NCI-H82 treated with DMSO at 0.1 percent for 48 hours (cell line): ENCODE data around the gene TTC28.
"Not testable (repeated sequence)": the region's sequence is repeated elsewhere in the genome, so short reads cannot be mapped to it uniquely, and the experiment has no call there.

Source experiments
- DNase-seq: peaks from one replicate; lab custom pipeline; 2025; ENCODE audit not compliant: unreplicated experiment; lab: John Stamatoyannopoulos, UW

The TTC28 gene

DNA sequence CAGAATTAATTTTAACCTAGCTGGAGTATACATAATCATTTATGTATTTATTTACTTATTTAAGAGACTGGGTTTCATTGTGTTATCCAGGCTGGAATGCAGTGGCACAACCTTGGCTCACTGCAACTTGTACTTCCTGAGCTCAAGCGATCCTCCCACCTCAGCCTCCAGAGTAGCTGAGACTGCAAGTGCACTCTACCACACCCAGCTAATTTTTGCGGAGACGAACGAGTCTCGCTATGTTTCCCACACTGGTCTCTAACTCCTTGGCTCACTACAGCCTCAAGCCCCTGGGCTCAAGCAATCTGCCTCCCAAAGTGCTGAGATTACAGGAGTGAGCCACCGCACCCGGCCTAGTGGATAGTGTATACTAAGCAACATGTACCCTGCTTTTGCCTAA is 1.5 kb downstream of the TTC28 start:
- DNase-seq = not testable (repeated sequence)

DNA sequence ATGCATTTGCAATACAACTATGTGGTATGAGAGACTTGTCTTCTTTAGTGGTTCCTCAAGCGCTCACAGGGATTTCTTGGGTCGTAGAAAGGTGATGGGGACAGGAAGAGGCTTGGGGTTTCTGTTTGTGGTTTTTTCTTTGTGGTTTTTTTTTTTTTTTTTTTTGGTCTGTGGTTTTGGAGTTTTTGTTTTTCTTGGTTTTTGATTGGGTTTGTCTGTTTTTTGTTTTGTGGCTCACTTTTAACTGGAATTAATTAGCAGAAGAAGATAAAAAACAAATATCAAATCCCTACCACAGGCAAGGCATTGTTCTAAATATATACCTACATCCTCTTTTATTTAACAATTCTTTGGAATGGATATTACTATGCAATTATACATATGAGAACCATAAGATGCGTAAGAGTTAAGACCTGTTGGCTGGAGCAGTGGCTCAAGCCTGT is 5.5 kb downstream of the TTC28 start:
- no peak for DNase-seq

DNA sequence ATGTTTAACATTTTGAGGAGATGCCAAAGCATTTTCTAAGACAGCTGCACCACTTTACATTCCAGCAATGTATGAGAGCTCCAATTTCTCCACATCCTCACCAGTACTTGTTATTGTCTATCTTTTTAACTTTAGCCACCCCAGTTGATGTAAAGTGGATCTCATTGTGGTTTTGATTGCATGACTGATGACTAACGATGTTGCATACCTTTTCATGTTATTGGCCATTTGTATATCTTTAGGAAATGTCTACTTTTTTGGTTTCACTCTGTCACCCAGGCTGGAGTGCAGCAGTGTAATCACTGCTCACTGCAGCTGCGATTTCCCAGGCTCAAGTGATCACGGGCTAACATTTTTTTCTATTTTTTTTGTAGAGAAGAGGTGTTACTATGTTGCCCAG is 8.9 kb downstream of the TTC28 start:
- no peak for DNase-seq

DNA sequence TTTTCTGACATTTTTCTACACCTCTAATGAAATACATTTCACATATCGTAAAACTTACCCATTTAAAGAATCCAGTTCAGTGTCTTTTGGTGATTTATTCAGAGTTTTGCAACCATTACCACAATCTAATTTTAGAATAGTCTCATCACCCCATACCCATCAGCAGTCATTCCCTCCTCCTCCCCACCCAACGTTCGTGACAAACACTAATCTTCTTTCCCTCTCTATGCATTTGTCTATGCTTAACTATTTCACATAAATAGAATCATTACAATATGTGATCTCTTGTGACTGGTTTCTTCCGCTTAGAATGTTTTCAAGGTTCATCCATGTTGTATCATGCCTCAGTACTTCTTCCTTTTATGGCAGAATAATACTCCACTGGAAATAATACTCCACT is 9.5 kb downstream of the TTC28 start:
- no peak for DNase-seq

DNA sequence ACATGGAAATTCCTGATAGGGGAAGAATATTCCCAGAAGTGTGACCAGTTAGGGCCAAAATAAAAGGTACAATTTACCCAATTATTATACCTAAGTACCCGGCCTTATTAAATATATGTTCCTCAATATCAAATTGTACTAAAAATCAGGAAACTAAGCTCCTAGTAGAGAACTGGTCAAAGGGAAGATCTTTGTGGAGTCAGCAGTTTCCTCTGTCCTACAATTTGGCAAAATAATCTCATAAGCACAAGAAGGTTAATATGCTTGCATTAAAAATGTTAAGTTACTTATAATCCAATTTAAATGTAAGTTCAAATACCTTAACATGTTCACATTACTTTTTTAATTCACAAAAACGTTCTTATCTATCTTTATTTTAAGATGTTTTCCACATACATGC is 10.3 kb downstream of the TTC28 start:
- DNase-seq = no peak

DNA sequence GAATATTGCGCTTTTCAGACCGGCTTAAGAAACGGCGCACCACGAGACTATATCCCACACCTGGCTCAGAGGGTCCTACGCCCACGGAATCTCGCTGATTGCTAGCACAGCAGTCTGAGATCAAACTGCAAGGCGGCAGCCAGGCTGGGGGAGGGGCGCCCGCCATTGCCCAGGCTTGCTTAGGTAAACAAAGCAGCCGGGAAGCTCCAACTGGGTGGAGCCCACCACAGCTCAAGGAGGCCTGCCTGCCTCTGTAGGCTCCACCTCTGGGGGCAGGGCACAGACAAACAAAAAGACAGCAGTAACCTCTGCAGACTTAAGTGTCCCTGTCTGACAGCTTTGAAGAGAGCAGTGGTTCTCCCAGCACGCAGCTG is 16.1 kb downstream of the TTC28 start:
- not testable (repeated sequence) for DNase-seq

- DNase-seq = no peak
These were observed 21.2 kb downstream of the TTC28 start for GRCh38 chr22:28658448-28658847.

DNA sequence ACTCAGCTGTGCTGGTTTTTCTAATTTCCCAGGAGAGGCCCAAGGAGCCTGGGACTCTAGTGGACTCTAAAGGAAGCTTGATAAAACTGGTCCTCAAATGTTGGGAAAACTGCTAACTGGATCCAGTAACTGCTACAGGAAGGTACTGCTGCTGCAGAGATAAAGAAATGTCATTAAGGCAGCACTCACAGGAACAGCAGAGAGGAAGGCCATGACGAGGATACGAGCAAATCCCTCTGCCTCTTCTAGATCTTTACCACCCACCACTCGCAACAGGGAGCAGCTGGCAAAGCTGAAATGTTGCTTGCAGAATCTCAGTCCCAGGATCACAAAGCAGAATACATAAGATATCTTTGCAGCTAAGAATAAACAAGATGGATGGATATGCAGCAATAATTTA is 23.5 kb downstream of the TTC28 start:
- no peak for DNase-seq

DNA sequence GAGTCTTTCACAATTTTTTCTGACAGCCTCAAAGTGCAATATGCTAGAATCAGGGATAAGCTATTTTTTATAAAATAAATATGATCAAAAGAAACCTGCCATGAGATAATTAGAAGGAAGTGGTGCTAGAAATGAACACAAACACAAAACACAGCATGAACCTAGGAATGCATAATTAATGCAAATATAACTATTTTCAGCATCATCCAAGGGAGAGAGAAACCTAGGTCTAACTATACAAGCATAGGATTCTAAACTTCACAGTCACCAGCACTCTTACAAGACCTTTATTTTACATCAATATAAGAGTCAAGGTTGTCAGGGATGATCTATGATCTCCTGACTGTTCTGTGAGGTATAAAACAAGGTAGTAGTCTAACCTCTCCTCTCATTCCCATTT is 29.2 kb downstream of the TTC28 start:
- DNase-seq = no peak

DNA sequence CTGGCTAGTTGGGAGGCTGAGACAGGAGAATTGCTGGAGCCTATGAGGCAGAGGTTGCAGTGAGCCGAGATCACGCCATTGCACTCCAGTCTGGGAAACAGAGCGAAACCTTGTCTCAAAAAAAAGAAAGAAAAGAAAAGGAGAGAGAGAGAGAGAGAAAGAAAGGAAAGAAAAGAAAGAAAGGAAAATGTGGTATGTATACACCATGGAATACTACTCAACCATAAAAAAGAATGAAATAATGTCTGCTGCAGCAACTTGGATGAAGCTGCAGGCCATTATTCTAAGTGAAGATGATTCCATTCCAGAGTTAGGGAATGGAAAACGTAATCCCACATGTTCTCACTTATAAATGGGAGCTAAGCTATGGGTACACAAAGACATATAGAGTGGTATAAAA is 30.8 kb downstream of the TTC28 start:
- DNase-seq = no peak

DNA sequence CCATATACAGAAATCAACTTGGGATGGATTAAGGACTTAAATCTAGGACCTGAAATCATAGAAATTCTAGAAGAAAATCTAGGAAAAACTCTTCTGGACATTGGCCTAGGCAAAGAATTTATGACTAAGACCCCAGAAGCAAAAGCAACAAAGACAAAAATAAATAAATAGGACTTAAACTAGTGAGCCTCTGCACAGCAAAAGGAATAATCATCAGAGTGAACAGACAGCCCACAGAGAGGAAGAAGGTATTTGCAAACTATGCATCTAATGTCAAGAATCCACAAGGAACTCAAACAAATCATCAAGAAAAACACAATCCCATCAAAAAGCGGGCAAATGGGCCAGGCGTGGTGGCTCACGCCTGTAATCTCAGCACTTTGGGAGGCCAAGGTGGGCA is 32.4 kb downstream of the TTC28 start:
- DNase-seq = no peak

- DNase-seq = no peak
These were observed 40.3 kb downstream of the TTC28 start for GRCh38 chr22:28639321-28639720.

DNA sequence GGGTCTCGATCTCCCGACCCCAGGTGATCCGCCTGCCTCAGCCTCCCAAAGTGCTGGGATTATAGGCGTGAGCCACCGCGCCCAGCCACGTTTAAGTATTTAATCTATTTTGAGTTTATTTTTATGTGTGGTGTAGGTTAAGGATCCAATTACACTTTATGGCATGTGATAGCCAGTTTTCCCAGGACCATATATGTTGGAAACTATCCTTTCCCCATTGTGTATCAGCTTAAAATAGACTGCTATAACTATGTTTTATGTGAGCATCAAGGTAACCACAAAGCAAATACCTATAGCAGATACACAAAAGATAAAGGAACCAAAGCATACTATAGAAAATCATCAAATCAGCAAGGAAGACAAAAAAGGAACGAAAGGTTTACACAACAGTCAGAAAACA is 42.4 kb downstream of the TTC28 start:
- DNase-seq = no peak

GRCh38 chr22:28630177-28630574 is 49.5 kb downstream of the TTC28 start:
- DNase-seq = no peak

GRCh38 chr22:28629420-28630176 is 50.0 kb downstream of the TTC28 start:
- DNase-seq = peak; percentile 78

DNA sequence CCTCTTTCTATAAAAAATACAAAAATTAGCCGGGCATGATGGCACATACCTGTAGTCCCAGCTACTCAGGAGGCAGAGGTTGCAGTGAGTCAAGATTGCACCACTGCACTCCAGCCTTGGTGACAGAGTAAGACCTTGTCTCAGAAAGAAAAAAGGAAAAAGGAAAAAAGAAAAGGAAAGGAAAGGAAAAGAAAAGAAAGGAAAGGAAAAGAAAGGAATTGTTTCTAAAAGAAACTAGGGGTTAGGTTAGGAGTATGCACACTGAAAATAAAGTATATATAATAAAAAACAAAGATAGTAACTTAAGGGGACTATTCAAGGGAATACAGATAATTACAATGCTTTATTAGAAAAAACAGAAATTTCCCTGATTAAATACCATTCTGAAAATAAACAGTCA is 50.9 kb downstream of the TTC28 start:
- DNase-seq = no peak

DNA sequence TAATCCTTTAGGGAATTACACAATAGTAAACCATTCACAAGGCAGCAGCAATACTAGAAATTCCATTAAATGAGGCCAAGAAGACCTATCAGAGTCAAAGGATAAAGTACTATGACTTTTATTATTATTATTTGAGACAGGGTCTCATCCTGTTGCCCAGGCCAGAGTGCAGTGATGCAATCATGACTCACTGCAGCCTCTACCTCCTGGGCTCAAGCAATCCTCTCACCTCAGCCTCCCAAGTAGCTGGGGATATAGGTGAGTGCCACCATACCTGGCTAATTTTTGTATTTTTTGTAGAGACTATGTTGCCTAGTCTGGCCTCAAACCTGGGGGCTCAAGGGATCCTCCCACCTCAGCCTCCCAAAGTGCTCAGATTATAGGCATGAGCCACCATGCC is 51.8 kb downstream of the TTC28 start:
- DNase-seq = no peak

GRCh38 chr22:28620244-28620922 is 59.3 kb downstream of the TTC28 start:
- DNase-seq = no peak

DNA sequence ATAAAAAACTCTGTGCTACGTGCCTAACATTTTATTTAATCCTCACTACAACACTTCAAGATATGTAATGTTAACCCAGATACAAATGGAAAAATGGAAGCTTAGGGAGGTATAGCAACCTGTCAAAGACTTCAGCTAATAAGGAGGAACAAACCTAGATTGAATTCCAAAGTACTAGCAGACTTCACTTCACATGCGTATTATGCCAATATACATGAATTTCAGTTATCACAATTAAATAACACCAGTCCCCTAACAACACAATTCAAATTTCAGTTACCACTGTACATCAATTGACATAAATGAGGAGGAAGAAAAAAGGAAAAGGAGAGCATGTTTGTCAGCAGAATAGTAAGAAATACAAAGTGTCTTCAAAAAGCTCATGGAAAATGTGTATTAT is 60.4 kb downstream of the TTC28 start:
- DNase-seq = no peak

- DNase-seq = not testable (repeated sequence)
These were observed 64.2 kb downstream of the TTC28 start for GRCh38 chr22:28615423-28615822.

GRCh38 chr22:28609921-28610320 is 69.7 kb downstream of the TTC28 start:
- DNase-seq = no peak

- no peak for DNase-seq
These were observed 71.1 kb downstream of the TTC28 start for GRCh38 chr22:28608546-28608945.

GRCh38 chr22:28607795-28608194 is 71.8 kb downstream of the TTC28 start:
- no peak for DNase-seq
